DLD1 (cell line): ENCODE data around the gene DCAF11.

Experiments used
- in situ Hi-C: cut with HindIII; loops from 2 replicates; pipeline ENCODE4 v1.10.0; 2017; ENCODE audit warnings: low sequenced_read_pairs

DCAF11 gene

GRCh38 chr14:24116128-24116814 is 1.7 kb downstream of the DCAF11 start:
- in situ Hi-C loops: no loop called here

GRCh38 chr14:24117179-24117578 is 2.6 kb downstream of the DCAF11 start:
- in situ Hi-C loops: no loop called here

- in situ Hi-C loops: no loop called here
These were observed 5.1 kb downstream of the DCAF11 start for GRCh38 chr14:24119691-24120090.

DNA sequence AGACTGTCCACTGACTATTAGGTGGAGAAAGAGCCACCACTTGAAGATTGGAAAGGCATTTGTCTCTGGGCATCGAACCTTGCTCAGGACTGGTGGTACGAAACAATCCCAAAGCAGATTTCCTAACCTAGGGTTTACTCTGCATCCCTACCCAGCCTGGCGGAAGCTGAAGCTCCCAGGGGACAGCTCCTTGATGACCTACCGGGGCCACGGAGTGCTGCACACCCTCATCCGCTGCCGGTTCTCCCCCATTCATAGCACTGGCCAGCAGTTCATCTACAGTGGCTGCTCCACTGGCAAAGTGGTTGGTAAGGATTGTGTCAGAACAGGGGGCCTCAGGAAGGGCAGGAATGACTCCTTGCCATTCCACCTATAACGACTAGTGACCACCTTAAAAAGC is 6.6 kb downstream of the DCAF11 start:
- in situ Hi-C loops: no loop called here

- in situ Hi-C loops: no loop called here
These were observed 7.8 kb downstream of the DCAF11 start for GRCh38 chr14:24122416-24122815.

DNA sequence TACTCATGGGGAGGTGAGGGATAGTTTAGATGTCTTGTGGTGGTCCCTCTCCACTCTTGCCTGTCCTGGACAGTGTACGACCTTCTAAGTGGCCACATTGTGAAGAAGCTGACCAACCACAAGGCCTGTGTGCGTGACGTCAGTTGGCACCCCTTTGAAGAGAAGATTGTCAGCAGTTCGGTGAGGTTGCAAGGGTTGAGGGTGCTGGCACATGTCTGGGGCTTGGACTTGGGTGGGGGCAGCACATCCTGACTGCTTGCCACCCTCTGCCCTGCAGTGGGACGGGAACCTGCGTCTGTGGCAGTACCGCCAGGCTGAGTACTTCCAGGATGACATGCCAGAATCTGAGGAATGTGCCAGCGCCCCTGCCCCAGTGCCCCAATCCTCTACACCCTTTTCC is 8.3 kb downstream of the DCAF11 start:
- in situ Hi-C loops: no loop called here

DNA sequence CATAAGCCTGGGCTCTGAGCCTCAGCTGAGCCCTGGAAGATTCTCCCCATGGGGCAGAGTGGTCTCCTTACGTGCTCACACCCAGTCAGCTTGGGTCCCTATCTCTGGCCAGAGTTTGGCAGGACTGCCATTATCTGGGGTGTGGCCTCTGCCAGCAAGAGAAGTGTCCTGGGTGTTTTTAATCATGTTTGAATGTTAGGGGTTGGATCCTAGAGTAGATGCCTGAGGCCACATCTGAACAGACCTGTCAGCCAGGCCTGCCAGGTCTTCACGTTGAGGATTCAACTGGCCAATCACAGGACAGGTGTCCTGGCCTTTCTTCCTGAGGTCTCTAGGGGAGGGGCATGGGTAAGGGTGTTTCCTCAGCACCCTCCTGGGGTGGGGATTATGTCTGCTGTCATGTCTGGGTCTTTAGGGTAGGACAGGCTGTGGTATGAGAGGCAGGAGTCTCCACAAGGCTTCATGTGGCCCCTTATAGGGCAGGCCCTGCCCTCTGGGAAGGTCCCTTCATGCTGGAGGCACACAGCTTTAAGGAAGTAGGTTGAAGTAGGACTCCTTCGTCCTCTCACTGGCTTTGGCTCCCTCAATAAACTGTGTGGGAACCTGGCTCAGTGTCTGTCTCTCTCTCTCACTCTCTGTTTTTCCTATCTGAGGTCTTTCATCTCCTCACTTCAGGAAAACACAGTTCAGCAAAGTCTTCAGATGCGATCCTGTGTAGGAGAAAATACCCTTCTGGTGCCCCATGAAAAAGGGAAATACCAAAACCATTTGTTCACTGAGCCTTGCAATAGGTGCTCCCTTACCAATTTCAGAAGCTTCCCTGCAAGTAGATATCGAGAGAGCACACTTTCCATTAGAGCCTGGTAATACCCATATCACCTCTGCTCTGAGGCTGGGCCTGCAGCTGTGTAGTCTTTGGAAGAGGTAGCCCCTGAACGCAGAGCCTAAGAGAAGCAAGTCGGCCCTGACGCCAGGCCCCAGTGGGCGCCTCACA is 9.1 kb downstream of the DCAF11 start:
- in situ Hi-C loops: no loop called here

- in situ Hi-C loops: no loop called here
These were observed 12.4 kb downstream of the DCAF11 start for GRCh38 chr14:24126939-24127338.

DNA sequence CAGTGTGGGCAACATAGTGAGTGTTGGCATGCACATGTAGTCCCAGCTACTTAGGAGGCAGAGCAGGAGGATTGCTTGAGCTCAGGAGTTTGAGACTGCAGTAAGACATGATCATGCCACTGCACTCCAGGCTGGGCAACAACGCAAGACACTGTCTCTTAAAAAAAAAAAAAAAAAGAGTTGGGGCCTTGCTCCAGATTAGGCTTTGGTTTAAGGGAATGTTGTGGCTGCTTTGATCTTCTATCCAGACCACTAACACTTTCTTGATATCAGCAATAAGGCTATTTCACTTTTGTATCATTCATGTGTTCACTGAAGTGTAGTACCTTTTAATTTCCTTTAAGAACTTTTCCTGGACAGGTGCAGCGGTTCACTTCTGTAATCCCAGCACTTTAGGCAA is 13.1 kb downstream of the DCAF11 start:
- in situ Hi-C loops: no loop called here

DNA sequence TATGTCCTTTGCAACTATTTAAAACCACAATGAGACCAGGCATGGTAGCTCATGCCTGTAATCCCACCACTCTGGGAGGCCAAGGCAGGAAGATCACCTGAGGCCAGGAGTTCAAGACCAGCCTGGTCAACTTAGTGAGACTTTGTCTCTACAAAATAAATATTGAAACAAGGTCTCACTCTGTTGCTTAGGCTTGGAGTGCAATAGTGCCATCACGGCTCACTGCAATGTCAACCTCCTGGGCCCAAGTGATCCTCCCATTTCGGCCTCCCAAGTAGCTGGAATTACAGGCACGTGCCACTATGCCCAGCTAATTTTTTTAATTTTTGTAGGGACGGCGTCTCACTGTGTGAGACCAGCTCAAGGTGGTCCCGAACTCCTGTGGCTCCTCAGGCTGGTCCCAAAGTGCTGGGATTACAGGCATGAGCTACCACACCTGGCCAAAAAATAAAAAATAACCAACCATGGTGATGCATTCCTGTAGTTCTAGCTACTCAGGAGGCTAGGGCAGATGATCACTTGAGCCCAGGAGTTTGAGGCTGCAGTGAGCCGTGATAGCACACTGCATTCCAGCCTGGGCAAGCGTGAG is 14.9 kb downstream of the DCAF11 start:
- in situ Hi-C loops: no loop called here

DNA sequence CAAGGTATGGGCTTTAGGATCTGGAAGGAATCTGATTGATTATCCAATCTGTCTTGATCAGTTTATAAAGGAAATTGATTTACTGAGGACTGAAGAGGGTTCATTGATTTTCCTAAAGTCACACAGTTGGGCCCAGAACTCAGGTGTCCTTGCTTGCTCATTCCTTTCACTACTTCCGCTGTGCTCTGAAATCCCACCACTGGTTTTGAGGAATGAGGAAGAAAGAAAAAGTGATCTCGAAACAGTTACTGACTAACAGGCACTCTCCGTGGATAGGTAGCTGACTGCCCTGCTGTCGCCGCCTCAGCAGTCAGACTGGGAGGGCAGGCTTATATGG is 15.8 kb downstream of the DCAF11 start, which contains the start of gene FITM1:
Gene FITM1, plus strand, starts transcription at position 280 of the 337 bp plus-strand sequence. CDS start 905 bp downstream, outside the sequence.
- in situ Hi-C loops: no loop called here

GRCh38 chr14:24130717-24131548 is 16.4 kb downstream of the DCAF11 start:
- in situ Hi-C loops: no loop called here

DNA sequence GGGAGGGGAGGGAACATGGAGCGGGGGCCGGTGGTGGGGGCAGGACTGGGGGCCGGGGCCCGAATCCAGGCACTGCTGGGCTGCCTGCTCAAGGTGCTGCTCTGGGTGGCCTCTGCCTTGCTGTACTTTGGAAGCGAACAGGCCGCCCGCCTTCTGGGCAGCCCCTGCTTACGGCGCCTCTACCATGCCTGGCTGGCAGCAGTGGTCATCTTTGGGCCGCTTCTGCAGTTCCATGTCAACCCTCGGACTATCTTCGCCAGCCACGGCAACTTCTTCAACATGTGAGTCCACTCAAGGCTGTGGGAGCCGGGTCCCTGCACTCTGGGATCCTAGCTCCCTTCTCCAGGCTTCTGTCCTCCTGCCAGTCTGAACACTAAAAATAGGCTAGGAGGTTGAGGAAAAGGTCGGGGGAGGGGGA is 17.0 kb downstream of the DCAF11 start:
- in situ Hi-C loops: no loop called here

- in situ Hi-C loops: no loop called here
These were observed 17.6 kb downstream of the DCAF11 start for GRCh38 chr14:24132061-24132685.

GRCh38 chr14:24132976-24133375 is 18.4 kb downstream of the DCAF11 start:
- in situ Hi-C loops: no loop called here

- in situ Hi-C loops: no loop called here
These were observed 19.2 kb downstream of the DCAF11 start for GRCh38 chr14:24133735-24134134.

GRCh38 chr14:24135584-24135833 is 20.9 kb downstream of the DCAF11 start:
- in situ Hi-C loops: no loop called here

DNA sequence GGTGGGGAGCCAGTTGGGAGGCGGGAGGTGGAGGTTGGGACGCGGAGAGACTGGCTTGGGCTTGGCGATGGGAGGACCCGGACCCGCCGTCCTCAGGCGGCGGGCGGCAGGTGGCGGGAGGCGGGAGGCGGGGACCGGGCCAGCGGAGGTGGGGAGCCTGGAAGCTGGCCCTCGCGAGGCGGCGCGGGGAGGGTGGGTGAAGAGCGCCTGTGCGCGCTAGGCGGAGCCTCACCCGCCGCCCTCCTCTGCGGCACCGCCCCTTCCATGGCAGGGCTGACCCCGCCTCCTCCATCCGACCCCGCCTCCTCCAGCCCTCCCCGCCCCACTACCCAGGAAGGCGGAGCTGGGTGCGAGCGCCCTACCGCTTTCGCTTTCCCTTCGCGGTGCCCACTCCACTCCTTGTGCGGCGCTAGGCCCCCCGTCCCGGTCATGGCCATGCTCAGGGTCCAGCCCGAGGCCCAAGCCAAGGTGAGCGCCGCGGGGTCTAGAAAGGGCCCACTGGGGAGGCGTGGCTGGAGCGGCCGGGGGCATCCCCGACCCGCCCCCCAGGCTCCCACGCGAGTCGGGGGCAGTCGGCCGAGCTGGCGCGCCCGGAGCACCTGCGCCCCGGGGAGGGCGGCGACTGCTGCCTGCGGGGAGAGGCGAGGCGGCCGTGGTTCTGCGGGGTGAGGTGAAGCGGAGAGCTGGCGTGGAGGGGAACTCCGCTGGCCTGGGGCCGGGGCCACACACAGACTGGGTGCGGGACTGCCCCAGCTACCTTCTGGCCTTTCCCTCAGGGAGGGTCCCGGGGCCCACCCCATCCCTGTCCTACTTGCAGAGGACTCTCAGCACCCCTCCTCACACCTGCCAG is 21.5 kb downstream of the DCAF11 start, which contains the start of gene PSME1:
Gene PSME1, plus strand, starts transcription at position 361 of the 850 bp plus-strand sequence. Its CDS starts 69 bp downstream, at position 430.
- in situ Hi-C loops: no loop called here

DNA sequence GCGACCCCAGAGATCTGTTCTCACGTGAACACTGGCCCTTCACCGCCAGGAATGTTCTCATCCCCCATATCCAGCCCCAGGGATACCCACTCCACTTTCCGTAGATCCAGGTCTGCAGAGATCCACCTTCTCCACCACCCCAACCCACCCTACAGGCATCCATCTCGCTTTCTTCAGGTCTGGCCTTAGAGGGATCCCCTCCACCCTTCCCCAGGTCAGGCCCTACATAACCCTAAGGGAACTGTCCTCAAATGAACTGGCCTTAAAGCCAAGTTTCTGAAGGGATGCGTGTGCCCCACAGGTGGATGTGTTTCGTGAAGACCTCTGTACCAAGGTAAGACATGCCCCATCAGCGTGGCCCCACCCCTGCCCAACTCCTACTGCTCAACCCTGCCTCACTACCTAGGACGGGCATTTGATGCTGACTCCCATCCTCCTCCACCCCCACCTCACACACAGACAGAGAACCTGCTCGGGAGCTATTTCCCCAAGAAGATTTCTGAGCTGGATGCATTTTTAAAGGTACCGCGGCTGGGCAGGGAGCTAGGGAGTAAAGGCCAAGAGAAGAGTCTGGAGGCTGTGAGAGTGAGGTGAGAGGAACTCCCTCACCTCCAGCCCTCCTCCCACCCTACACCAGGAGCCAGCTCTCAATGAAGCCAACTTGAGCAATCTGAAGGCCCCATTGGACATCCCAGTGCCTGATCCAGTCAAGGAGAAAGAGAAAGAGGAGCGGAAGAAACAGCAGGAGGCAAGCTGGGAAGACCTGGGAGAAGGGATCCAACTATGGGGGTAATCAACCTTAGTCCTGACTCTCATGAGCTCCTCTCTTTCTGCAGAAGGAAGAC is 22.3 kb downstream of the DCAF11 start:
- in situ Hi-C loops: no loop called here
